ENCODE data around the gene LBX2.

The LBX2 gene

GRCh38 chr2:74525717-74526648, 26.6 kb upstream of the LBX2 start, which contains the start of gene DQX1:
TSS of gene DQX1 (minus strand) at chr2:74526231. CDS start at chr2:74525729, 502 bp downstream.
- no peak for DNase-seq (ENCODE audit: low read depth, low spot score)

DNA sequence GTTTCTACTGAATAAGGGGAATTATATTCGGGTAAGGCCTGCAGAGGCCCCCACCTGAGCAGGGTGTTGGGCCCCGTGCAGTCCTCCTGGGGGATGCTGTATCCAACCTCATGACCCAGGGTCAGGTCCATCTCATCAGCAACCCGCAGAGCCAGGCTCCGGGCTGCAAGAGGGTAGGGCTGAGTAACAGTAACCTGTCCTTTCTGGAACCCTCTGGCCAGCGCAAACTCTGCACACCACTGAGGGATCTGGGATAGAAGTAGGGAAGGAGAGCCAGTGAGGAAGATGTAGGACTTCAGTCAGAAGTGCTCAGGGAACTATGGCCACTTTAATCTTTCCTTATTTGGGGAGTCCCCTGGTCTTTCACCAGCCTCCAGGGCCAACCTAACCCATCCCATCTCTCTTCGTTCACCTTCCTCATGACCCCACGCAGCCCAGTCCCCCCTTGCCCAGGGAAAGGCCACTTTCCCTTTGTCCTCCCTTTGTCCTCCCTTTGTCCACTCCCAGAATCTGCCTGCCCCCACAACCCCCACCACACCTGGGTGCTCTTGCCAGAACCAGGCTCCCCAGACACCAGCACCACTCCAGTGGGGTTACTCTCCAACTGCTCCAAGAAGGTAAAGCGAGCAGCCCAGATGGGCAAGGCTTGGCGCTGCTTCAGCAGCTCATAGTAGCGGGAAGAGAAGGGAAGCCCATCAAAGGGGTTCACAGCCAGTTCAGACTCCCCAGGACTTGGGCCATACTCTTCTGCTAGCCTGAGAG, 25.7 kb upstream of the LBX2 start:
- no peak for DNase-seq (ENCODE audit: low read depth, low spot score)

DNA sequence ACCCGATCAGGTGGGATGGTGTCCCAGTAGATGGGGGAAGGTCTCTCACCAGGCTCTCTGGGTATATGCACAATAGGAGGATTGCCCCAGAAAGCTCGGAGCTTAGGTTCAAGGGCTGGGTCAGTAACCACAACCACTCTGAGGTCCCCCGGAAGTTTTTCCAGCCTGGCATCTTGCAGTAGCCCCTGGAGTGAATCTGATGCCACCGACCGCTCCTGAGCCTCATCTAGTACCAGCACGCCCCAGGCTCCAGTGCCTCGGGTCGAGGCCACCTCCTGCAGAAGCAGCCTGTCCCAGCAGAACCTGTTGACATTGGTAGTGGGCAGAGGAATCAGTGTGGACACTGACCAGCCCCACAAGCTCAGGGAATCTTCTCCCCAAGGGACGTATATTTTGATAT, 24.6 kb upstream of the LBX2 start:
- DNase-seq (ENCODE audit: low read depth, low spot score): no peak

DNA sequence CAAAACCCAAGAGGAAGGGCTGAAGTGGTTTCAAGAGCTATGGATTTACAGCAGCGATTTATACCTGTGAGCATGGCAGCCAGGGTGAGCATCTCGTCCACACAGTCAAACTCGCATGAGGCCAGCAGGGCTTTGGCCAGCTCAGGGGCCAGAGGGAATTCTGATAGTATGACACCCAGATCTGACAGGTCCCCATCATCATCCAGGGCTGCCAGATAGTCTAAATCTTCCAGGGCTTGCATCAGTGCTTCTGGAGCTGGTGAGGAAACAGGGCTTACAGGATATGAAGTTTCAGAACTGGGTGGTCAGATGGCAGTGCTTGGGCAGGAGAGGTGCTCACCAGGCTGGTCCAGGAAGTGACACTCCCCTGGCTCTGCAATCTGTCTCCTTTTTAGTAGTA, 23.1 kb upstream of the LBX2 start:
- no peak for DNase-seq (ENCODE audit: low read depth, low spot score)

- no peak for DNase-seq (ENCODE audit: low read depth, low spot score)
Observed at GRCh38 chr2:74516650-74517049, 17.2 kb upstream of the LBX2 start.

DNA sequence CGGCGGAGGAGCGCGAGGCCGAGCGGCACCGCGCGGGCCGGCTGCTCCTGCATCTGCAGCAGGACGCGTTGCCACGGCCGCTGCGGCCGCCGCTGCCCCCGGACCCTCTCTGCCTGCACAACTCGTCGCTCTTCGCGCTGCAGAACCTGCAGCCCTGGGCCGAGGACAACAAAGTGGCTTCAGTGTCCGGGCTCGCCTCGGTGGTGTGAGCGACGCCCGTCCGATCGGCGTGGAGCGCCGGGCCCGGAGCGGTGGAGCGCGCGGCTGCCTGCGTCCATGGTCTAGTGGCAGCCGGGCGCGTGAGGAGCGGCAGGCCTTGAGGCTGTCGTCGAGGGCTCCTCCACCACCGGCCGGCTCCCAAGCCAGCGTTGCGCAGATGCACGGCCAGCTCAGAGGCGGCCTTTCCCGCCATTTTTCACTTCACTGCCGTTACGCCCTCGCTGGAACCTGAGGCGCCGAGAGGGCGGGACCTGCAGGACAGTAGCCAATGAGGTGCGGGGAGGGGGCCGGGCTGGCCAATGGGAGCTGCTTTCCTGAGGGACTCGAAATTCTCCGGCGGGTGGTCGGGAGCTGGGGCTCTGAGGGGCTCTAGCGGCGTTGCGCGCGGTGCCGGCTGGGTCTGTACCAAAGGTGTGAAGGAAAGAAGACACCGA, 16.7 kb upstream of the LBX2 start:
- DNase-seq (ENCODE audit: low read depth, low spot score): no peak

DNA sequence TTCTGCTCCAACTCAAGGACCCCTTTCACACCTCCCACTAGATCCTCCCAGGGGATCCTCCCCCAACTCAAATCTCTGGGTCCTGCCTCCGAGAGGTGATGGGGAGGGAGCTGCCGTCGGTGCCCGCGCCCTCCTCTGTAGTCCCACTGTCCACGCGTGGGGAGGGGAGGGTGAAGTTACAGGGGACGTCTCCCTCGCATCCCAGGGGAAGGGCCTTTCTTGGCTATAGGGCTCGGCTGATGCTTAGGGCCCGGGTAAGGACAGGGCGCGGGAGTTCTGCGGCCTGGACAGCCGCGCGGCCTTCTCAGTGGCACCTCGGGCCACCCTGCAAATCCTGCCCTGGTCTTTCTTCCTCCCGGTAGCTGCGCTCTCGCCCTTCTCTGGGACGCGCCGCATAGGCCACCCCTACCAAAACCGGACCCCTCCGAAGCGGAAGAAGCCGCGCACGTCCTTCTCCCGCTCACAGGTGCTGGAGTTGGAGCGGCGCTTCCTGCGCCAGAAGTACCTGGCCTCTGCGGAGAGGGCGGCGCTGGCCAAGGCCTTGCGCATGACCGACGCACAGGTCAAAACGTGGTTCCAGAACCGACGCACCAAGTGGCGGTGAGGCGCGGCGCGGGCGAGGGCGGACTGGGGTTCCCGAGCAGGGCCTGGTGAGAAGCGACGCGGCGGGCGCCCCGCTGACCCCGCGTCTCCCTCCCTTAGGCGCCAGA, 16.0 kb upstream of the LBX2 start:
- DNase-seq (ENCODE audit: low read depth, low spot score): no peak

GRCh38 chr2:74514368-74515270, 15.2 kb upstream of the LBX2 start, which contains the start of gene TLX2:
TSS of gene TLX2 (plus strand) at chr2:74514450. CDS start at chr2:74514807, 357 bp downstream.
- DNase-seq (ENCODE audit: low read depth, low spot score): no peak

DNA sequence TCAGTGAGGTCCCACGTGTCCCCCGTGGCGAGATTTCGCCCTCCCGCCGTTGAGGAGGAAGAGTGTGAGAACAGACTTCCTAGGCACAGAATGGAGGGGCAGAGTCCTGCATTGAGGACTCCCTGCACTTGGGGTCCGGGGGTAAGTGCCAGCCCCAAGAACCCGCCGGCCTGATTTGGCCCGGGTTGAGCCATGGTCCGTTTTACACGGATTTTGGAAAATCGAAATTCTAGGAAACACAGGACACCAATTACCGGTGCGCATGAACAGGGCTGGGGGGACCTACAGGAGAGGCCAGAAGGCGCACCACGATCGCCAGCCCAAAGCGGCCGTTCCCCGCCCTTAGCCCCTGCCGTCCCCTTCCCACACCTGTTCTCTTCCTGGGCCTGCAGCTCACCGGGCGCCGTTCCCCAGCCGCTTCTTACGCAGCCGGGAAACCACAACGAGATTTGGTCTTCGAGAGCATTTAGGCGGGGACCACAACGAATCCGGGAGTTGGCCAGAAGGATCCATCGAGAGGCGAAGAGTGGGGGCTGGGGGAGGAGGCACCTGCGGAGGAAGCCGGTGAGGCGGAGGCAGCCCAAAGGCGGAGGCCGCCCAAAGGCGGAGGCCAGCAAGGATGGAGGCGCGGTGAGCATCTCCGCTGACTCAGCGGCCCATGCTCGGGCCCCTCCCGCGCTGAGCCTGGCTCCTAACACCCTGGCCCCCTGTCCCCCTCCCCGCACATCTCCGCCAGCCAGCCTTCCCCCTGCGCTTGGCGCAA, 14.4 kb upstream of the LBX2 start:
- no peak for DNase-seq (ENCODE audit: low read depth, low spot score)

GRCh38 chr2:74512744-74513604, 13.6 kb upstream of the LBX2 start:
- DNase-seq (ENCODE audit: low read depth, low spot score): no peak

GRCh38 chr2:74511104-74511989, 11.9 kb upstream of the LBX2 start:
- DNase-seq (ENCODE audit: low read depth, low spot score): no peak

DNA sequence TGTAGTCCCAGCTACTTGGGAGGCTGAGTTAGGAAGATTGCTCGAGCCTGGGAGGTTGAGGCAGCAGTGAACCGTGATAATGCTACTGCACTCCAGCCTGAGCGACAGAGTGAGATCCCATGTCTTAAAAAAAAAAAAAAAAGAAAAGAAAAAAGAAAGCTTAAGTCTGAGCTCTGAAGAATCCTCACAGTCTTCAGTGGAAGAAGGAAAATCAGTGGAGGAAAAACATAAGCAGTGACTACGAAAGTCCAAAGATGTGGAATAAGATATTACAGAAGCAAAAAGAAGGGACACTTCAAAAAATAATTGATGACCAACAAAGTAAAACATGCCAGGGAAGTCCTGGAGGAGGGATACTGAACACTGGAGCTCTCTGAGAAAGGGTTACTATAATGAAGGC, 10.9 kb upstream of the LBX2 start:
- DNase-seq (ENCODE audit: low read depth, low spot score): no peak

DNA sequence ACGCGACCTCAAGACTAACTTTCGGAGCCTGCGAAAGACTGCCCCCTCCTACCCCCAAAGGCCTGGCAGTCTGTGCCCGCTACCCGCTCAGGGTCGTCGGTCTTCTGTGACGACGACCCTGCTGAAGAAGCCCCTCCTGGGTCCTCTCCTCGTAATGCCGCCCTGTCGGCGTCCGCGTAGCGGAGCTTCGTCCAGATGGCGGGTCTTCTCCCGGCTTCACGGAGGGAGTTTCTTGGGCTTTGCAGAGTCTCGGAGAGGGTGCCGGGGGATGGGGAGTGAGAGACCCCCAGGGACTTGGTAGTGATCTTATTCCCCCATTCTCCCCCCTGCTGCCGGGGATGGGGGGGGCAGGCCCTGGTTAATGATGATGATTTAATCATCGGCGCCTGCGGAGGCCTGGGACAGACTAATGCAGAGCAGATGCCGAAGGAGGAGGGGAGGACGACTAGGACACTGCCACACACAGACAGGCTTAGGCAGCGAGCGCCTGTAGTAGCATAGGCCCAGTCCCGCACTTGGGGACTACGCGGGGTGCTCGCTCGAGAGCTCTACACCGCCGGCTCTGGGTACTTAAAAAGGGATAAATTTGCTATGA, 8.6 kb upstream of the LBX2 start:
- DNase-seq (ENCODE audit: low read depth, low spot score): no peak

- peak; percentile 95 for DNase-seq (ENCODE audit: low read depth, low spot score)
Observed at GRCh38 chr2:74507145-74507925, 7.9 kb upstream of the LBX2 start, which contains the start of gene PCGF1. TSS of gene PCGF1 (minus strand) at chr2:74507695. CDS start at chr2:74507668, 27 bp downstream.

DNA sequence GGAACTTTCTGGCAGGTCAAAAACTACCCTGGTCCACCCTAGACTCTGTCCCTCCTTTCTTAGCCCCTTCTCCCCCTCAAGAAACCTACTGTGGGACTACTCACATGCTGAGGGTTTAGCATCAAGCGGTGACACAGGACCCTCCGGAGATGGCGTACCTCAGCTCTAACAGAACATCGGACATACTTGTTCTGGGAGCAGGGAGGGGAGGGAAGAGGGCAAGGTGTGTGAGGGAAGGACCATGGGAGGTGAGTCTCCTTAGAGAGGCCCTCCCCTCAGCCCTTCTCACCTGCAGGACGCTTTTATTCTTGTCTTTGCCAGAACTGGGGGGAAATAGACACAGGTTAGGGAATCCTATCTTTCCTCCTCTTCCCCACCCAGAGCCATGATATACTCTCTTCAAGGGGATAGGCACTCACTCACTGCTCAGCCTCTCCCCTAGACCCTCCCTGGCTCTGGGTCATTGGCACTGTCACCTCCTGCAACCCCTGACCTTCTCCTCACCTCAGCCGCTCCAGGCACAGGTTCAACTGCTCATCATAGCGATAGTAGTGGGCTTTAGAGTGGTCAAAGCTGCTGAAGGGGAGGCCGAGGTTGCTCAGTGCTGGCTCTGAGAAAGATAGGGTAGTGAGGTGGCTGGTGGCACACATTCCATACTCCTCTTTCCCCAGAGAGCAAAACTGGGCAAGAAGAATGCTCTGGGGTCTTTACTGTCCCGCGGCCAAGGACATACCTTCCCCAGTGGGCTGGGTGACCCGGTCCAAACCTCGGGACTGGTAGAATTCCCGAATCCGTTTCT, 6.2 kb upstream of the LBX2 start:
- no peak for DNase-seq (ENCODE audit: low read depth, low spot score)

Measured in activated CD4-positive, CD25-positive, alpha-beta regulatory T cell treated with anti-CD3 and anti-CD28 coated beads, Interleukin-2, amount 50 U/mL, for 16 hours (primary cell).